Liver (tissue), 9 donors: ENCODE measurements around the gene UROC1. TPM values are rescaled to one million over a fixed set of nuclear protein-coding genes. Genes with fewer than 3 reads are reported as not detected.

ENCODE experiments used
- DNase-seq: peaks from one replicate; pipeline ENCODE4 v3.0.0-alpha.2; 2017; ENCODE audit warnings: low spot score
- H3K27ac ChIP-seq, 2 donors: one replicate each; pipeline ENCODE4 v1.7.0; 2013; ENCODE audit warnings: inconsistent platforms in 2 of 2, low read length in 2 of 2, control low read depth in 1 of 2, low read depth in 1 of 2, mild to moderate bottlenecking in 1 of 2
- H3K27me3 ChIP-seq, 4 donors: one replicate each; pipeline versions ENCODE4 v1.6.1 to v1.7.0; 2013; ENCODE audit warnings: low read length in 3 of 4, inconsistent platforms in 1 of 4, mild to moderate bottlenecking in 1 of 4, moderate library complexity in 1 of 4; ENCODE audit not compliant: control insufficient read depth in 4 of 4, insufficient read depth in 4 of 4
- H3K36me3 ChIP-seq, 4 donors: one replicate each; pipeline versions ENCODE4 v1.6.1 to v1.7.0; 2013; ENCODE audit warnings: low read length in 3 of 4, mild to moderate bottlenecking in 3 of 4, low read depth in 1 of 4, moderate library complexity in 1 of 4; ENCODE audit not compliant: control insufficient read depth in 4 of 4, insufficient read depth in 3 of 4
- H3K4me1 ChIP-seq, 4 donors: one replicate each; pipeline versions ENCODE4 v1.6.1 to v1.7.0; 2013; ENCODE audit warnings: low read length in 3 of 4, mild to moderate bottlenecking in 3 of 4, moderate library complexity in 1 of 4; ENCODE audit not compliant: control insufficient read depth in 4 of 4, insufficient read depth in 4 of 4
- H3K4me3 ChIP-seq, 3 donors: one replicate each; pipeline versions ENCODE4 v1.6.1 to v1.7.0; 2013; ENCODE audit warnings: low read length in 3 of 3, control low read depth in 1 of 3, low read depth in 1 of 3, mild to moderate bottlenecking in 1 of 3
- H3K9ac ChIP-seq, 2 donors: one replicate each; pipeline ENCODE4 v1.7.0; 2013; ENCODE audit warnings: low read length in 2 of 2, mild to moderate bottlenecking in 2 of 2, moderate library complexity in 2 of 2, control low read depth in 1 of 2, low read depth in 1 of 2
- H3K9me3 ChIP-seq, 4 donors: one replicate each; pipeline versions ENCODE4 v1.6.1 to v1.7.0; 2013; ENCODE audit warnings: low read length in 3 of 4; ENCODE audit not compliant: control insufficient read depth in 4 of 4
- CTCF ChIP-seq: fragments of 150-350 bp; IDR thresholded peaks from 2 replicates; pipeline ENCODE4 v1.5.1; 2017; ENCODE audit warnings: improper control_type of control experiment, low read depth, low read length; ENCODE audit not compliant: missing input control
- EGR1 ChIP-seq, 2 donors: IDR thresholded peaks; 2 replicates each; pipeline ENCODE4 v1.6.1; 2016 to 2018; ENCODE audit warnings: antibody characterized with exemption in 2 of 2, low read depth in 2 of 2
- FOXA1 ChIP-seq: IDR thresholded peaks from 2 replicates; pipeline ENCODE4 v1.6.1; 2016; ENCODE audit warnings: antibody characterized with exemption
- FOXA2 ChIP-seq: IDR thresholded peaks from 2 replicates; pipeline ENCODE4 v1.6.1; 2016; ENCODE audit warnings: antibody characterized with exemption
- GABPA ChIP-seq, 2 donors: IDR thresholded peaks in 1 of 2; conservative IDR thresholded peaks in 1 of 2; 2 replicates each; pipeline ENCODE4 v1.6.1; 2016; ENCODE audit warnings: antibody characterized with exemption in 2 of 2, mild to moderate bottlenecking in 1 of 2, moderate library complexity in 1 of 2
- HNF4A ChIP-seq, 2 donors: conservative IDR thresholded peaks; 2 replicates each; pipeline ENCODE4 v1.6.1; 2016; ENCODE audit warnings: antibody characterized with exemption in 2 of 2, mild to moderate bottlenecking in 2 of 2
- HNF4G ChIP-seq: IDR thresholded peaks from 2 replicates; pipeline ENCODE4 v1.6.1; 2016; ENCODE audit warnings: antibody characterized with exemption
- JUND ChIP-seq, 2 donors: IDR thresholded peaks; 2 replicates each; pipeline ENCODE4 v1.6.1; 2016; ENCODE audit warnings: antibody characterized with exemption in 2 of 2
- MAX ChIP-seq: IDR thresholded peaks from 2 replicates; pipeline ENCODE4 v1.6.1; 2016; ENCODE audit warnings: antibody characterized with exemption
- NR2F2 ChIP-seq: IDR thresholded peaks from 2 replicates; pipeline ENCODE4 v1.6.1; 2016; ENCODE audit warnings: antibody characterized with exemption
- RAD21 ChIP-seq, 2 donors: IDR thresholded peaks; 2 replicates each; pipeline ENCODE4 v1.6.1; 2016; ENCODE audit warnings: antibody characterized with exemption in 2 of 2, mild to moderate bottlenecking in 2 of 2
- REST ChIP-seq: IDR thresholded peaks from 2 replicates; pipeline ENCODE4 v1.6.1; 2016; ENCODE audit warnings: antibody characterized with exemption, mild to moderate bottlenecking
- RXRA ChIP-seq, 2 donors: IDR thresholded peaks; 2 replicates each; pipeline ENCODE4 v1.6.1; 2017 to 2018; ENCODE audit warnings: antibody characterized with exemption in 2 of 2, mild to moderate bottlenecking in 1 of 2
- SP1 ChIP-seq: IDR thresholded peaks from 2 replicates; pipeline ENCODE4 v1.6.1; 2018; ENCODE audit warnings: antibody characterized with exemption, mild to moderate bottlenecking
- TAF1 ChIP-seq: conservative IDR thresholded peaks from 2 replicates; pipeline ENCODE4 v1.6.1; 2016; ENCODE audit warnings: antibody characterized with exemption, mild to moderate bottlenecking
- YY1 ChIP-seq: IDR thresholded peaks from 2 replicates; pipeline ENCODE4 v1.6.1; 2016; ENCODE audit warnings: antibody characterized with exemption, mild to moderate bottlenecking
- ZBTB33 ChIP-seq: IDR thresholded peaks from 2 replicates; pipeline ENCODE4 v1.6.1; 2016; ENCODE audit warnings: antibody characterized with exemption
- WGBS: extraction: QIAGEN DNeasy Blood & Tissue Kit; methylation state at CpG from one replicate; pipeline ENCODE4 v1.1.7; 2013; 5-methylcytosine and 5-hydroxymethylcytosine counted together
- polyA plus RNA-seq, 2 donors: library from polyadenylated mRNA; stranded (reverse) in 1 of 2; unstranded in 1 of 2; fragments of 200-250 nt in 1 of 2; fragments of >200 nt in 1 of 2; fragmentation: Nextera tagmentation in 1 of 2; extraction: Ambion mirVana in 1 of 2; gene quantifications; one replicate each; pipeline versions ENCODE4 v1.2.1 to v1.2.3, GENCODE V29; 2013 to 2015
- total RNA-seq, 2 donors: library from RNA; depleted of rRNA; stranded (reverse); fragments of >200 nt; gene quantifications; one replicate each; pipeline ENCODE4 v1.2.3, GENCODE V29; 2014
- TF ChIP-seq, protein P1 (sequence below): IDR thresholded peaks from 2 replicates; pipeline ENCODE4 v1.6.1; 2016; ENCODE audit warnings: antibody characterized with exemption
- donor health status: healthy.
- donor health status: healthy.
- donor health status: healthy.
- donor health status: healthy.
- donor health status: healthy.

The UROC1 gene
- total and polyA plus RNA-seq, 4 donors, result 5.9 to 28.4 (median 18.2) TPM

GRCh38 chr3:126546549-126547239 lies 29.1 kb upstream of the UROC1 start:
- Histone ChIP-seq H3K9me3 (no peaks in the 10 kb centered on the region), H3K27me3 (no peaks in the 10 kb centered on the region), H3K4me1 (no peaks in the 10 kb centered on the region), H3K9ac (no peak overlapping the region), H3K27ac (no peak overlapping the region), H3K4me3 (no peak overlapping the region), H3K36me3 (peaks cover 0 to 6% (median 0%) of the 10 kb centered on the region in 4 donors)
- DNase-seq, result no peak
- TF ChIP-seq RAD21 (IDR thresholded peaks at IDR 0.05) (no peak), EGR1 (IDR thresholded peaks at IDR 0.05; ENCODE audit: low read depth in 2 of 2) (no peak), HNF4A (conservative IDR thresholded peaks at IDR 0.05) (no peak), ZBTB33 (no peak), FOXA1 (no peak), CTCF (no peak), JUND (IDR thresholded peaks at IDR 0.05) (no peak), TAF1 (no peak), MAX (no peak), RXRA (IDR thresholded peaks at IDR 0.05) (no peak), YY1 (no peak), NR2F2 (no peak), REST (no peak), GABPA (IDR thresholded peaks at IDR 0.05 in 1 of 2, conservative IDR thresholded peaks at IDR 0.05 in 1 of 2) (no peak), HNF4G (no peak), SP1 (no peak), FOXA2 (no peak)
- TF ChIP-seq, protein P1, sequence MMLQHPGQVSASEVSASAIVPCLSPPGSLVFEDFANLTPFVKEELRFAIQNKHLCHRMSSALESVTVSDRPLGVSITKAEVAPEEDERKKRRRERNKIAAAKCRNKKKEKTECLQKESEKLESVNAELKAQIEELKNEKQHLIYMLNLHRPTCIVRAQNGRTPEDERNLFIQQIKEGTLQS, result no peak
- WGBS, result 83% methylated on average over 8 of the region's 8 CpGs
